ENCODE data around the gene FTO.

Gene FTO

GRCh38 chr16:53782148-53782547, 78.2 kb downstream of the FTO start:
- Histone ChIP-seq H3K4me3 (IDR thresholded peaks at IDR 0.05; ENCODE audit: insufficient read depth, low read depth, low read length) (no peak overlapping the region), H3K4me2 (no peak overlapping the region), H3K9ac (no peak overlapping the region), H3K27ac (no peak overlapping the region), H3K4me1 (ENCODE audit: low read depth, poor library complexity, severe bottlenecking) (no peaks in the 10 kb centered on the region), H2AFZ (ENCODE audit: low read depth) (no peak overlapping the region), H3K79me2 (ENCODE audit: insufficient read depth, low read depth) (no peaks in the 10 kb centered on the region; the same call in 1 of the 2 replicates), H4K20me1 (ENCODE audit: insufficient read depth) (no peaks in the 10 kb centered on the region), H3K36me3 (ENCODE audit: insufficient read depth) (no peaks in the 10 kb centered on the region), H3K27me3 (ENCODE audit: insufficient read depth, low read depth) (no peaks in the 10 kb centered on the region)
- no peak for TF ChIP-seq CTCF (conservative IDR thresholded peaks at IDR 0.05; ENCODE audit: low read depth, low read length)

GRCh38 chr16:53784291-53784690, 80.3 kb downstream of the FTO start:
- Histone ChIP-seq H4K20me1 (ENCODE audit: insufficient read depth) (no peaks in the 10 kb centered on the region), H3K4me2 (no peak overlapping the region), H3K27me3 (ENCODE audit: insufficient read depth, low read depth) (no peaks in the 10 kb centered on the region), H3K36me3 (ENCODE audit: insufficient read depth) (no peaks in the 10 kb centered on the region), H2AFZ (ENCODE audit: low read depth) (no peak overlapping the region), H3K27ac (no peak overlapping the region), H3K79me2 (ENCODE audit: insufficient read depth, low read depth) (no peaks in the 10 kb centered on the region; the same call in 1 of the 2 replicates), H3K4me1 (ENCODE audit: low read depth, poor library complexity, severe bottlenecking) (no peaks in the 10 kb centered on the region), H3K4me3 (IDR thresholded peaks at IDR 0.05; ENCODE audit: insufficient read depth, low read depth, low read length) (no peak overlapping the region), H3K9ac (no peak overlapping the region)
- no peak for TF ChIP-seq CTCF (conservative IDR thresholded peaks at IDR 0.05; ENCODE audit: low read depth, low read length)

DNA sequence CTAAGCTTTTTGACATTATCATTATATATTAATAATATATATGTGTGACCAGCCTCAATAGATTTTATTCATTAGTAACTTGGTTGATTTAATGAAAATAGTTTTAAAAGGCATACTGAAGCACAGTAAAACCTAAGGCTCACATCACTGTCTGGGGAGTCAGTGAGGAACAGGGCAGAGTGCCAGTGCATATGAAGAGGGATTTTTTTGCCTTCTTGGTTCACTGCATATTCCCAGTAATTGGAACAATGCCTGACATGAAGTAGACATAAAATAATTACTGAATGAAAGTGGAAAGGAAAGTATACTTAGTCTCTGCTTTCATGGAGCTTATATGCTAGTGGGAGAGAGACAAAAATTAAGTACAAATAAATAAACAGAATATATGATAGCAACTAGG, 81.1 kb downstream of the FTO start:
- no peaks in the 10 kb centered on the region for H3K4me1 ChIP-seq (ENCODE audit: low read depth, poor library complexity, severe bottlenecking)
- H3K27me3 ChIP-seq (ENCODE audit: insufficient read depth, low read depth) = no peaks in the 10 kb centered on the region
- no peaks in the 10 kb centered on the region; the same call in 1 of the 2 replicates for H3K79me2 ChIP-seq (ENCODE audit: insufficient read depth, low read depth)
- no peak overlapping the region for H3K4me2 ChIP-seq
- no peaks in the 10 kb centered on the region for H3K36me3 ChIP-seq (ENCODE audit: insufficient read depth)
- H3K27ac ChIP-seq = no peak overlapping the region
- no peak for TF ChIP-seq CTCF (conservative IDR thresholded peaks at IDR 0.05; ENCODE audit: low read depth, low read length)
- H2AFZ ChIP-seq (ENCODE audit: low read depth) = no peak overlapping the region
- no peak overlapping the region for H3K4me3 ChIP-seq (IDR thresholded peaks at IDR 0.05; ENCODE audit: insufficient read depth, low read depth, low read length)
- H3K9ac ChIP-seq = no peak overlapping the region
- no peaks in the 10 kb centered on the region for H4K20me1 ChIP-seq (ENCODE audit: insufficient read depth)

GRCh38 chr16:53785916-53786315, 82.0 kb downstream of the FTO start:
- Histone ChIP-seq H3K27me3 (ENCODE audit: insufficient read depth, low read depth) (no peaks in the 10 kb centered on the region), H2AFZ (ENCODE audit: low read depth) (no peak overlapping the region), H3K4me1 (ENCODE audit: low read depth, poor library complexity, severe bottlenecking) (no peaks in the 10 kb centered on the region), H3K9ac (no peak overlapping the region), H3K27ac (no peak overlapping the region), H3K4me3 (IDR thresholded peaks at IDR 0.05; ENCODE audit: insufficient read depth, low read depth, low read length) (no peak overlapping the region), H3K4me2 (no peak overlapping the region), H4K20me1 (ENCODE audit: insufficient read depth) (no peaks in the 10 kb centered on the region), H3K36me3 (ENCODE audit: insufficient read depth) (no peaks in the 10 kb centered on the region), H3K79me2 (ENCODE audit: insufficient read depth, low read depth) (no peaks in the 10 kb centered on the region; the same call in 1 of the 2 replicates)
- TF ChIP-seq CTCF (conservative IDR thresholded peaks at IDR 0.05; ENCODE audit: low read depth, low read length) = no peak
